Measurements from ENCODE around the gene SKI. TPM values are rescaled to one million over a fixed set of nuclear protein-coding genes. Genes with fewer than 3 reads are reported as not detected.

The SKI gene
- total and polyA plus RNA-seq, 9 of the 15 experiments (the other 6 are each of a cell fraction or from before 2014, with no cell fraction given): 0.10 to 60.5 (median 4.6) TPM

- no peak for TF ChIP-seq BCLAF1 (IDR thresholded peaks at IDR 0.05; ENCODE audit: borderline replicate concordance in 1 of 2, control insufficient read depth in 1 of 2, low read depth in 2 of 2, low read length in 1 of 2)
- TF ChIP-seq ZNF224 (CRISPR knock-in tag; IDR thresholded peaks at IDR 0.05): no peak
- no peak for TF ChIP-seq ZC3H11A (IDR thresholded peaks at IDR 0.05; ENCODE audit: low read depth, low read length)
- TF ChIP-seq ETV1 (tag; conservative IDR thresholded peaks at IDR 0.05; ENCODE audit: low read depth): peak; percentile 88
- TF ChIP-seq ZNF696 (CRISPR knock-in tag; conservative IDR thresholded peaks at IDR 0.05): no peak
- no peak for TF ChIP-seq ZBED1 (IDR thresholded peaks at IDR 0.05)
- no peak for TF ChIP-seq E2F4 (CRISPR knock-in tag; IDR thresholded peaks at IDR 0.05; ENCODE audit: low read depth)
- TF ChIP-seq ZNF174 (CRISPR knock-in tag; IDR thresholded peaks at IDR 0.05): peak; percentile 82; the same call in 1 of the 2 replicates
- no peak for TF ChIP-seq CBX8 (IDR thresholded peaks at IDR 0.05; ENCODE audit: borderline replicate concordance, extremely low read depth, low read depth, low read length, poor library complexity, severe bottlenecking)
- no peak for TF ChIP-seq NCOA4 (IDR thresholded peaks at IDR 0.05; ENCODE audit: partially characterized antibody)
- no peak for TF ChIP-seq SREBF2 (CRISPR knock-in tag; IDR thresholded peaks at IDR 0.05)
- no peak for TF ChIP-seq CREB3 (tag; conservative IDR thresholded peaks at IDR 0.05; ENCODE audit: low read depth)
- TF ChIP-seq HMG20B (CRISPR knock-in tag; IDR thresholded peaks at IDR 0.05): no peak
- TF ChIP-seq RBM25 (IDR thresholded peaks at IDR 0.05; ENCODE audit: low read depth, low read length, severe bottlenecking): no peak
- TF ChIP-seq TCF15 (CRISPR knock-in tag; IDR thresholded peaks at IDR 0.05): no peak
- no peak for TF ChIP-seq CSDE1 (IDR thresholded peaks at IDR 0.05)
- TF ChIP-seq CREM (IDR thresholded peaks at IDR 0.05; ENCODE audit: low read depth): peak; percentile 67
- no peak for TF ChIP-seq SMAD2 (IDR thresholded peaks at IDR 0.05; ENCODE audit: low read depth, low read length)
- TF ChIP-seq ZNF436 (CRISPR knock-in tag; IDR thresholded peaks at IDR 0.05): no peak
- no peak for TF ChIP-seq ZNF24 (IDR thresholded peaks at IDR 0.05)
- no peak; the same call in 1 of the 2 replicates for TF ChIP-seq FOXK1 (CRISPR knock-in tag; IDR thresholded peaks at IDR 0.05; ENCODE audit: borderline replicate concordance)
These were observed 28.9 kb upstream of the SKI start (continued) for GRCh38 chr1:2199042-2199810.

Measured in K562 (cell line).